Measurements from ENCODE around the gene MICAL2.

The MICAL2 gene

DNA sequence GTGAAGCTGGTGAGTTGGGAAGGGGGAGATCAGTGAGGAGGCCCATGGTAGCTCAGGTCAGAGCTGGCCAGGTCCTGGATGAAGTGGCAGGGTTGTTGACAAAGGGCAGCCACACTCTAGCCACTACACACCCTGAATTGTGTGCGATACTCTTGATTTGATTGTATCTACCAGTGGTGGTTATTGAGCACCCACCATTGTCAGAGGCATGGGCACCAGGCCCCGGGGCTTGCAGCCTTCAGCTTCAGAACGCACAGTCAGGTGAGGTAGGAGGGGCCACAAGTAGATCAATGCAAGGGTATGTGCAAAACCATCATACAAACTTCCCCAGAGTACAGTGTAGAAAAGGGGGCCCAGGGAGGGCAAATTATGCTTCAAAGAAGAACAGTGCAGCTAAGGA lies 38.1 kb downstream of the MICAL2 start:
- no peaks in the 10 kb centered on the region for H4K20me1 ChIP-seq
- H3K9ac ChIP-seq, result no peak overlapping the region
- H3K9me3 ChIP-seq, result no peaks in the 10 kb centered on the region
- peaks cover 81% of the 10 kb centered on the region for H3K4me1 ChIP-seq
- H3K36me3 ChIP-seq, result no peaks in the 10 kb centered on the region
- peak overlapping the region; percentile 66 for H3K4me2 ChIP-seq
- no peaks in the 10 kb centered on the region for H3K27me3 ChIP-seq
- TF ChIP-seq Cebpa-rat (IDR thresholded peaks at IDR 0.05), result no peak
- H3K27ac ChIP-seq, result peak overlapping the region; percentile 45
- no peak overlapping the region for H3K4me3 ChIP-seq

DNA sequence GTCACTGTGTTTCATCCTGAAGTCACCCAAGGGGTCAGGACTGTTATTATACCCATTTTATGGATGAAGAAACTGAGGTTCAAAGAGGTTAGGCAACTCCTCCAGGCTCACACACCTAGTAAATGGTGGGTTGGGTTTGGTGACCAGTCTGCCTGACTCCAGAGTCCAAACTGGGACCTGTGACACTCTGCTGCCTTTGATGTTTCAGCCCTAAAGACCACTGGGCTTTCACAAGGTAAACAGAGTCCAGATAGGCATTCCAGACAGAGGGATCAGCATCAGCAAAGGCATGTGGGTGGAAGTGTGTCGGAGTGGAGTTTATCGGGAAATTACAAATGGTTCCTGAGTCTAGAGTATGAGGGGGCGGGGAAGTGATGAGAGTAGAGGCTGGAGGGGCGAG lies 38.5 kb downstream of the MICAL2 start:
- Histone ChIP-seq H3K4me3 (no peak overlapping the region), H3K36me3 (no peaks in the 10 kb centered on the region), H4K20me1 (no peaks in the 10 kb centered on the region), H3K27me3 (no peaks in the 10 kb centered on the region), H3K27ac (peak overlapping the region; percentile 67), H3K4me2 (peak overlapping the region; percentile 66), H3K9me3 (no peaks in the 10 kb centered on the region), H3K9ac (no peak overlapping the region), H3K4me1 (peaks cover 77% of the 10 kb centered on the region)
- no peak for TF ChIP-seq Cebpa-rat (IDR thresholded peaks at IDR 0.05)

DNA sequence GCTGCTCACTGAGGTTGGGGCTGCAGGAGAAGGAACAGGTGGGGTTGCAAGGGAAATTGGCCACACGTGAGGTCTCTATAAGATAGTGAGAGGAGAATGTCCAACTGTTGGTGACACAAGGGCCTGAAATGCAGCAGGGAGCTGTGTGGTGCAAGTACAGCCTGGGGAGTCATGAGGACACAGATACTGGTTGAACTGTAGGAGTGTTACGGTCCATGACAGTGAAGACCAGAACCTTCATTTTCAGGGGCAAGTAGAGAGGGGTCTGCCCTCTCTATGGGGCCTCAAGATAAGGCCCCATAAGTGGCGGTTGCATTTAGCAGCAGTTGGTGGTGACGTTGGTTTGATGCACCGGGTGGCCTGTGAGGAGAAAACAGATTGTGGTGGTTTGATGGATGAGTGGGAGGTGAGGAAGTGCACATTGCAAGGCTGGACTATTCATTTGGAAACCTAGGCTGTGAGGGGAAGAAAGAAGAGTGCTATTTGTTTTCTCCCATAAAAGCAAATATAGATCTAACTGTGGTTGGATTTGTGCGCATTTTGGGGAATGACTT lies 39.4 kb downstream of the MICAL2 start:
- Histone ChIP-seq H4K20me1 (no peaks in the 10 kb centered on the region), H3K4me2 (peak overlapping the region; percentile 66), H3K9ac (no peak overlapping the region), H3K4me3 (no peak overlapping the region), H3K4me1 (peaks cover 68% of the 10 kb centered on the region), H3K36me3 (no peaks in the 10 kb centered on the region), H3K27me3 (no peaks in the 10 kb centered on the region), H3K27ac (peak overlapping the region; percentile 67), H3K9me3 (no peaks in the 10 kb centered on the region)
- TF ChIP-seq Cebpa-rat (IDR thresholded peaks at IDR 0.05), result no peak

DNA sequence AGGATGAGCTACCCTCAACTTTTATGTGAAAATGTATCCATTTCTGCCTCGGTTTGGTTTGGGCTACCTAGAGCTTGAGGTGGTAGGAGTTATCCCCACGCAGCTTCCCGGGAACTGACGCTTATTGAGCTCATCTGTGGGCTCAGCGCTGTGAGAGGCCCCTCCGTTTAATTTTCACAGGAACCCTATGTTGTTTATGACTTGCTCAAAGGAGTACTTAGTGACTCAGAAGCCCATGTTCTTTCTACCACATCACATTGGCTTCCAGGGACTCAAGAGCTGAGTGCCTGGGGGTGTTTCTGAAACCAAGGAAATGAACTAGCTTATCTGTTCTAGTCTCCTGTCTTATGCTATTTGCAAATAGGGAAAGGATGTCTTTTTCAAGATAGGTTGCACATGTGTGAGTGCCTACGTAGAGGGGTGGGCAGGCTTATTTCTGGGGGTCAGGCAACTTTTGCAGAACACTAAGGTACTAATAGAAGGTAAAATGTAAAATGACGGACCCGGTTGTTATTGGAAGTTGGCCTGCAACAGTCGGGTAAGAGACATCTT lies 40.5 kb downstream of the MICAL2 start:
- Histone ChIP-seq H3K27ac (peak overlapping the region; percentile 11; the same call in 1 of the 2 replicates), H3K4me2 (peak overlapping the region; percentile 66), H3K36me3 (no peaks in the 10 kb centered on the region), H4K20me1 (no peaks in the 10 kb centered on the region), H3K9me3 (no peaks in the 10 kb centered on the region), H3K4me1 (peaks cover 60% of the 10 kb centered on the region), H3K9ac (no peak overlapping the region), H3K27me3 (no peaks in the 10 kb centered on the region), H3K4me3 (no peak overlapping the region)
- no peak for TF ChIP-seq Cebpa-rat (IDR thresholded peaks at IDR 0.05)

DNA sequence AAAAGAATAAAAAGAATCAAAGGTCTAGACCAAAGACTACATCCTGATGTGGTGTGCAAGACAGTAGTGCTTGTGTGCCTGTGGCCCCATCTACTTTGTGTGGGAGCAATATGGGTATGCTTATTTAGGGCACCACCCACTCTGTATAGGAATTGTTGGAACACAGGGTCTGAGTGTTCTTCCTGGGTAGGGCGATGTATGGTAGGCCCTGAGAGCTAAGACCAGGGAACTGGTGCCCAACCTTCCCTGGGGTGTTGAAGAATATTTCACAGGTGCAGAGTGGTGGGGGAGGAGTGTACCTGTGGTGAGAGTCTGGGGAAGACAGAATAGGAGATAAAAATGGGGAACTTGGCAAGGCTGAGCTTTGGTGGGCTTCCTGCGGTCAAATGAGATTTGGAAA lies 41.9 kb downstream of the MICAL2 start:
- Histone ChIP-seq H3K4me1 (peaks cover 69% of the 10 kb centered on the region), H3K27me3 (no peaks in the 10 kb centered on the region), H3K9ac (no peak overlapping the region), H3K27ac (no peak overlapping the region), H3K4me2 (peak overlapping the region; percentile 55), H3K4me3 (no peak overlapping the region), H3K36me3 (no peaks in the 10 kb centered on the region), H3K9me3 (no peaks in the 10 kb centered on the region), H4K20me1 (no peaks in the 10 kb centered on the region)
- no peak for TF ChIP-seq Cebpa-rat (IDR thresholded peaks at IDR 0.05)

DNA sequence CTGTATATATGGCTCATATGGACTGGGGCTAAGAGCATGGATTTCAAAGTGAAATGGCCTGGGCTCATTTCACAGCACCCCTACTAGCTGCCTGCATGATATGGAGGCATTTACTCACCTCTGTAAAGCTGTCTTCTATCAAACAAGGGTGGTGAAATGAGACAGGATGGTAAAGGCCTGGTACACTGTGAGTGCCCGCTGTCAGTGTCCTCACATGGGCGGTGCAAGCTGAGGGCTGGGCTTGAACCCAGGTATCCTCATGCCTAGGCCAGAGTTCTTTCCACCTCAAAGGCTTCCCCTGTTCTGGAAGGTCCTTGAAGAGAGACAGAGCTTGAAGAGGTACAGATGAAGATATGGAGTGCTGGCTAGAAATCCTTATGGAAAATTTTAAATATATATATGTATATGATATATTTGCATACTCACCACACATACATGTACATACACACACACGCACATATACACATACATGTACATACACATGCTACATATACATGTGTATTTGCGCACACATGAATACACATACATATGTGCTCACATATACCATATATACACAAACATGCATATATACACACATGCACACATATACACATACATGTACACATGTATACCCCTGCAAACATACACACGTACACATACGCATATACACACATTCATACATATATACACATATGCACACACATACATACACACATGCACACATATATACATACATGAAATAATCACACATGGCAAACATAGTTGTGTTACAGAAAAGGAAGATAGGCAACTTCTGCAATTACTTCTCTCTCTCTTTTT lies 44.7 kb downstream of the MICAL2 start:
- Histone ChIP-seq H4K20me1 (no peaks in the 10 kb centered on the region), H3K9ac (no peak overlapping the region), H3K4me1 (peaks cover 46% of the 10 kb centered on the region), H3K27me3 (no peaks in the 10 kb centered on the region), H3K36me3 (no peaks in the 10 kb centered on the region), H3K4me3 (no peak overlapping the region), H3K27ac (no peak overlapping the region), H3K4me2 (no peak overlapping the region), H3K9me3 (no peaks in the 10 kb centered on the region)
- TF ChIP-seq Cebpa-rat (IDR thresholded peaks at IDR 0.05), result no peak

DNA sequence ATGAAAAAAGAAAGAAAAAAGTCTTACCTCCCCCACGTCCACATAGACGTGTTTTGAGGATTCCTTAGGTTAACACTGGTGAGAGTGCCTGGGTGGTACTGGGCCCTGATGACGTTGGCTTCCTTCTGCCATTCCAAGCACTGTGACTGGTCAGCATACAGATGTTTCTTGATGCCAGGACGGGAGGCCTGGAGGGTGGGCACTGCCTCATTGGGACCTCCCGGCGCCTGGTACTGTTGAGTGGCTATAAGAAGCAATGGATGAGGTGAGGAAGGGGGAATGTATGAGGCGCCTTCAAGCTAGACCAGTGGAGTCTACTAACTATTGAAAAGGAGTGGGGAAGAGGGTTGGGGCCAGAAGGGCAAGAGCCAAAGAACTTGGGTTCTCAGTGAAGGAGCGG lies 45.3 kb downstream of the MICAL2 start:
- H3K36me3 ChIP-seq, result no peaks in the 10 kb centered on the region
- H3K27me3 ChIP-seq, result no peaks in the 10 kb centered on the region
- TF ChIP-seq Cebpa-rat (IDR thresholded peaks at IDR 0.05), result no peak
- no peak overlapping the region for H3K4me3 ChIP-seq
- no peak overlapping the region for H3K27ac ChIP-seq
- H4K20me1 ChIP-seq, result no peaks in the 10 kb centered on the region
- H3K4me2 ChIP-seq, result no peak overlapping the region
- H3K9ac ChIP-seq, result no peak overlapping the region
- no peaks in the 10 kb centered on the region for H3K9me3 ChIP-seq
- H3K4me1 ChIP-seq, result peaks cover 40% of the 10 kb centered on the region

DNA sequence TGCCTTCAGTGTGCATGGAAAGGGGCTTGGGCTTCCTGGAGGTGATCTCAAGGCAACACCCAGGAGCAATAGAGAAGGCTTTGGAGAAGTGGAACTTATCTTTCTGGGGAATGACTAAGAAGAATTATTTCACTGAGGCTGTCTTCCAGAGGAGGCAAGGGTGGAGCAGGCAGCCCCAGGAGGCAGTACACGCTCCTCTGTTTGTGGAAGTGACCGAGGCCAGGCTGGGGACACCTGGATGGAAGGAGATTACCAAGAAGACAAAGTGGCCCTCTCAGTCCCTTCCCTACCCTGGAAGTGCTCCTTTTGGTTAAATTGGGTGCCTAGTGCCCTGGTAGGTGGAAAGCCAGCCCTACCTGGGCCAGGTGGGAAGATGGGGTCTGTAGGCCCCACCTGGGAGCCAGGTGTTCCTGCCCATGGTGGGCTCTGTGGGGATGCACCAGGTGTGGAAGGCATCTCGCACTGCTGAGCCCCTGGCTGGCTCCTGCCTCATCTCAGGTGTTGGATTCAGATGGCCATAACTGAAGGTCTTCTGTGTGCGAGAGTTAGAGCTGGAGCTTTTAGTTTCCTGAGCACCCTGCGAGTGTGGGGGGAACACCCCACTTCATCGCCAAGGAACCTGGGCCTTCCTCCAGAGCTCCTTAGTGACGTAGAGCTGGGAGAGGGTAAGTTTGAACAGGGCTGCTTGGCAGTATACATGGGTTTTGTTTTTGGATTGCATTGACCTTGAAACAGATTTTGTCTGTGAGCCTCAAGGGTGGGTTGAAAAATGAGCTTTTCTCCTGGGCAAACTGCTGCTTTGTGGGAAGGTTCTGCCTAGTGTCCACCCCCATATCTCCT lies 46.1 kb downstream of the MICAL2 start:
- TF ChIP-seq Cebpa-rat (IDR thresholded peaks at IDR 0.05), result no peak
- Histone ChIP-seq H3K9ac (no peak overlapping the region), H3K9me3 (no peaks in the 10 kb centered on the region), H3K36me3 (no peaks in the 10 kb centered on the region), H3K4me3 (no peak overlapping the region), H3K4me2 (peak overlapping the region; percentile 43), H3K27ac (no peak overlapping the region), H3K27me3 (no peaks in the 10 kb centered on the region), H3K4me1 (peaks cover 31% of the 10 kb centered on the region), H4K20me1 (no peaks in the 10 kb centered on the region)

DNA sequence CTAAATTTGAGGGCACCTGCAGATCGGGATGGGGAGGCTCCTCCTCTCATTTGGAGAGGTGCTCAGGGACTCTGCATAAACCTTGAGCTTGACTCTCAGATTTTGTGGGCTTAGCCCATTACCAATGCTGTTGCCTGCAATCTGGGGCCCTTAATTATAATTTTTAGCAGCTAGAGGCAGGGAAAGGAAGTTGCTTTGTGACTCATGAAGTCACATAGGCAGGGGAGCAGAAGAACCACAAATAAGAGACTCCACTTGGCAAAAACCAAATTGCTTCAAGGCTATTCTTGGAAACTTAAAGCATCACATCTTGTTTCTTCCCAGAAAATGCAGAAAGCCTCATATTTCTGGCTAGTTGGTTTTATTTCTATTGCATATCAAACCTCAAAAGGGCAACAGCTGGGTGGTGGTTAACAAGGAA lies 46.9 kb downstream of the MICAL2 start:
- no peak for TF ChIP-seq Cebpa-rat (IDR thresholded peaks at IDR 0.05)
- Histone ChIP-seq H3K9me3 (no peaks in the 10 kb centered on the region), H3K4me3 (no peak overlapping the region), H3K9ac (no peak overlapping the region), H3K27ac (no peak overlapping the region), H3K4me2 (peak overlapping the region; percentile 43), H3K4me1 (peaks cover 24% of the 10 kb centered on the region), H3K27me3 (no peaks in the 10 kb centered on the region), H3K36me3 (no peaks in the 10 kb centered on the region), H4K20me1 (no peaks in the 10 kb centered on the region)

Measured in BLaER1 (cell line).